ENCODE results near the gene RASSF6.

The RASSF6 gene

GRCh38 chr4:73614311-73614867, 5.8 kb downstream of the RASSF6 start:
- TF ChIP-seq CTCF (IDR thresholded peaks at IDR 0.05; ENCODE audit: low read depth, low read length, poor library complexity, severe bottlenecking) (no peak), EZH2phosphoT487 (IDR thresholded peaks at IDR 0.05; ENCODE audit: borderline replicate concordance, low read length) (no peak)
- H3K4me3 ChIP-seq (ENCODE audit: low read length) = peak overlapping the region; percentile 20; the same call in 1 of the 2 replicates
- H4K20me1 ChIP-seq (ENCODE audit: control insufficient read depth, insufficient read depth, low read depth, low read length) = no peaks in the 10 kb centered on the region
- H3K4me2 ChIP-seq (ENCODE audit: low read length) = peak overlapping the region; percentile 89
- peaks cover 98% of the 10 kb centered on the region for H3K36me3 ChIP-seq (ENCODE audit: control insufficient read depth, low read length)
- H3K79me2 ChIP-seq (ENCODE audit: control insufficient read depth, low read length) = peaks cover 96% of the 10 kb centered on the region
- peaks cover 36% of the 10 kb centered on the region for H3F3A ChIP-seq (ENCODE audit: control insufficient read depth, insufficient read depth)
- H3K27me3 ChIP-seq (ENCODE audit: control insufficient read depth, low read length) = no peaks in the 10 kb centered on the region
- no peaks in the 10 kb centered on the region for H3K9me2 ChIP-seq (replicated peaks; ENCODE audit: control insufficient read depth, low read length)
- H3K9me3 ChIP-seq (ENCODE audit: control insufficient read depth, insufficient read depth, low read length) = no peaks in the 10 kb centered on the region
- H3K27ac ChIP-seq (ENCODE audit: low read depth, low read length) = peak overlapping the region; percentile 98
- peaks cover 87% of the 10 kb centered on the region for H3K4me1 ChIP-seq (ENCODE audit: control insufficient read depth, low read length)

- TF ChIP-seq CTCF (IDR thresholded peaks at IDR 0.05; ENCODE audit: low read depth, low read length, poor library complexity, severe bottlenecking) (no peak), EZH2phosphoT487 (IDR thresholded peaks at IDR 0.05; ENCODE audit: borderline replicate concordance, low read length) (no peak)
- peak overlapping the region; percentile 98 for H3K27ac ChIP-seq (ENCODE audit: low read depth, low read length)
These were observed 7.1 kb downstream of the RASSF6 start for GRCh38 chr4:73613130-73613529.

GRCh38 chr4:73612032-73612431, 8.2 kb downstream of the RASSF6 start:
- Histone ChIP-seq H3K4me1 (ENCODE audit: control insufficient read depth, low read length) (peaks cover 100% of the 10 kb centered on the region), H3F3A (ENCODE audit: control insufficient read depth, insufficient read depth) (peaks cover 52% of the 10 kb centered on the region), H3K4me2 (ENCODE audit: low read length) (peak overlapping the region; percentile 89), H3K27ac (ENCODE audit: low read depth, low read length) (peak overlapping the region; percentile 98), H3K4me3 (ENCODE audit: low read length) (no peak overlapping the region), H3K79me2 (ENCODE audit: control insufficient read depth, low read length) (peaks cover 73% of the 10 kb centered on the region), H3K27me3 (ENCODE audit: control insufficient read depth, low read length) (no peaks in the 10 kb centered on the region), H3K9me2 (replicated peaks; ENCODE audit: control insufficient read depth, low read length) (no peaks in the 10 kb centered on the region), H4K20me1 (ENCODE audit: control insufficient read depth, insufficient read depth, low read depth, low read length) (no peaks in the 10 kb centered on the region), H3K36me3 (ENCODE audit: control insufficient read depth, low read length) (peaks cover 95% of the 10 kb centered on the region), H3K9me3 (ENCODE audit: control insufficient read depth, insufficient read depth, low read length) (no peaks in the 10 kb centered on the region)
- no peak for TF ChIP-seq CTCF (IDR thresholded peaks at IDR 0.05; ENCODE audit: low read depth, low read length, poor library complexity, severe bottlenecking)
- no peak for TF ChIP-seq EZH2phosphoT487 (IDR thresholded peaks at IDR 0.05; ENCODE audit: borderline replicate concordance, low read length)

More at GRCh38 chr4:73613130-73613529, 7.1 kb downstream of the RASSF6 start:
- Histone ChIP-seq H4K20me1 (ENCODE audit: control insufficient read depth, insufficient read depth, low read depth, low read length) (no peaks in the 10 kb centered on the region), H3F3A (ENCODE audit: control insufficient read depth, insufficient read depth) (peaks cover 46% of the 10 kb centered on the region), H3K27me3 (ENCODE audit: control insufficient read depth, low read length) (no peaks in the 10 kb centered on the region), H3K4me3 (ENCODE audit: low read length) (peak overlapping the region; percentile 1), H3K9me3 (ENCODE audit: control insufficient read depth, insufficient read depth, low read length) (no peaks in the 10 kb centered on the region), H3K36me3 (ENCODE audit: control insufficient read depth, low read length) (peaks cover 98% of the 10 kb centered on the region), H3K4me1 (ENCODE audit: control insufficient read depth, low read length) (peaks cover 97% of the 10 kb centered on the region), H3K79me2 (ENCODE audit: control insufficient read depth, low read length) (peaks cover 84% of the 10 kb centered on the region), H3K9me2 (replicated peaks; ENCODE audit: control insufficient read depth, low read length) (no peaks in the 10 kb centered on the region), H3K4me2 (ENCODE audit: low read length) (peak overlapping the region; percentile 89)

Data from DOHH2 (cell line).